ENCODE results near the gene SRC.

- TF ChIP-seq POLR2AphosphoS5 (IDR thresholded peaks at IDR 0.05; ENCODE audit: low read depth, low read length) (no peak), REST (IDR thresholded peaks at IDR 0.05; ENCODE audit: low read depth, low read length) (no peak), CTCF (IDR thresholded peaks at IDR 0.05) (no peak)
Measured at GRCh38 chr20:37315021-37315451, 30.9 kb upstream of the SRC start.

All from SK-N-SH (cell line).